A549 (cell line): Measurements from ENCODE around the gene ATF6B. TPM values are rescaled to one million over a fixed set of nuclear protein-coding genes. Genes with fewer than 3 reads are reported as not detected.

Source experiments
- ATAC-seq, 2 experiments: fragments of 200-7000 bp in 1 of 2; fragments of >200 bp in 1 of 2; cut with Nextera tagmentation in 1 of 2; cut with Tn5 transposase in 1 of 2; 3 replicates each; pipeline versions ENCODE4 v1.8.0 to v1.9.1; 2018 to 2020; ENCODE audit warnings: mild to moderate bottlenecking in 1 of 2, moderate library complexity in 1 of 2
- CTCF ChIA-PET: fragments of 300-600 bp; sonication (Branson Sonifier 250); formaldehyde crosslinking; extraction: SDS; loops from one replicate; lab custom pipeline; 2021; ENCODE audit warnings: antibody characterized with exemption, inconsistent platforms; lab: Yijun Ruan, JAX
- POLR2A ChIA-PET: fragments of 350-600 bp; formaldehyde crosslinking; extraction: SDS; loops from one replicate; lab custom pipeline; 2021; ENCODE audit warnings: antibody characterized with exemption, inconsistent platforms; lab: Yijun Ruan, JAX
- DNase-seq, 2 experiments: peaks; one replicate each; pipeline versions ENCODE4 v3.0.0 to v3.0.0-alpha.2; 2011 to 2016; ENCODE audit warnings: low read depth in 1 of 2, low spot score in 1 of 2
- FAIRE-seq: peaks from 2 replicates; lab custom pipeline; 2011; peaks lifted over from hg19 to GRCh38; lab: Jason Lieb, UNC
- H3K27ac ChIP-seq, 2 experiments: fragments of >200 bp; sonication (Bioruptor Twin); formaldehyde crosslinking; 3 replicates each; pipeline ENCODE4 v1.5.1; 2016 to 2017
- H3K4me1 ChIP-seq: fragments of >200 bp; sonication (Bioruptor Twin); formaldehyde crosslinking; 3 replicates; pipeline ENCODE4 v1.6.1; 2016
- H3K4me2 ChIP-seq: fragments of >200 bp; sonication (Bioruptor Twin); formaldehyde crosslinking; 3 replicates; pipeline ENCODE4 v1.6.1; 2016
- H3K4me3 ChIP-seq: fragments of >200 bp; sonication (Bioruptor Twin); formaldehyde crosslinking; 3 replicates; pipeline ENCODE4 v1.5.1; 2016
- H3K9me3 ChIP-seq: fragments of >200 bp; sonication (Bioruptor Twin); formaldehyde crosslinking; 3 replicates; pipeline ENCODE4 v1.6.1; 2016
- BHLHE40 ChIP-seq: IDR thresholded peaks from 2 replicates; pipeline ENCODE4 v1.6.1; 2012; ENCODE audit warnings: low read depth, low read length, inconsistent platforms
- CEBPB ChIP-seq, 2 experiments: fragments of >200 bp in 1 of 2; sonication (Bioruptor Twin) in 1 of 2; formaldehyde crosslinking in 1 of 2; IDR thresholded peaks; 2 replicates each; pipeline ENCODE4 v1.6.1; 2012 to 2016
- CTCF ChIP-seq: fragments of >200 bp; sonication (Bioruptor Twin); formaldehyde crosslinking; IDR thresholded peaks from 3 replicates; pipeline ENCODE4 v1.5.1; 2016
- EHF ChIP-seq: fragments of 250-450 bp; sonication (Bioruptor Pico); IDR thresholded peaks from 2 replicates; pipeline ENCODE4 v1.5.0; 2020; ENCODE audit warnings: mild to moderate bottlenecking
- ELK1 ChIP-seq: fragments of 150-350 bp; IDR thresholded peaks from 2 replicates; pipeline ENCODE4 v1.6.1; 2014; ENCODE audit warnings: low read depth, mild to moderate bottlenecking, low read length
- EP300 ChIP-seq, 2 experiments: fragments of >200 bp; sonication (Bioruptor Twin); formaldehyde crosslinking; IDR thresholded peaks; 2 replicates in 1 of 2; 3 replicates in 1 of 2; pipeline ENCODE4 v1.6.1; 2016 to 2017
- HES2 ChIP-seq: fragments of >200 bp; sonication (Bioruptor Twin); formaldehyde crosslinking; IDR thresholded peaks from 2 replicates; pipeline ENCODE4 v1.6.1; 2016
- HOXA7 ChIP-seq: fragments of 250-450 bp; sonication (Bioruptor Pico); IDR thresholded peaks from 2 replicates; pipeline ENCODE4 v1.5.0; 2020; ENCODE audit warnings: mild to moderate bottlenecking, moderate library complexity
- HOXB13 ChIP-seq: fragments of 250-450 bp; sonication (Bioruptor Pico); IDR thresholded peaks from 2 replicates; pipeline ENCODE4 v1.5.0; 2020; ENCODE audit warnings: low read depth, mild to moderate bottlenecking, moderate library complexity
- HOXB5 ChIP-seq: fragments of 250-450 bp; sonication (Bioruptor Pico); IDR thresholded peaks from 2 replicates; pipeline ENCODE4 v1.5.0; 2020; ENCODE audit warnings: mild to moderate bottlenecking, moderate library complexity
- JUNB ChIP-seq: fragments of >200 bp; sonication (Bioruptor Twin); formaldehyde crosslinking; IDR thresholded peaks from 2 replicates; pipeline ENCODE4 v1.6.1; 2016
- KDM1A ChIP-seq: fragments of 200-600 bp; sonication (generic); IDR thresholded peaks from 2 replicates; pipeline ENCODE4 v1.6.1; 2016; ENCODE audit warnings: low read depth, mild to moderate bottlenecking
- MAFK ChIP-seq: fragments of 450-650 bp; IDR thresholded peaks from 2 replicates; pipeline ENCODE4 v1.6.1; 2014; ENCODE audit not compliant: partially characterized antibody
- MYC ChIP-seq: IDR thresholded peaks from 2 replicates; pipeline ENCODE4 v1.6.1; 2012; ENCODE audit warnings: mild to moderate bottlenecking, inconsistent platforms, low read length, improper control_type of control experiment, borderline replicate concordance
- NR3C1 ChIP-seq: fragments of >200 bp; sonication (Bioruptor Twin); formaldehyde crosslinking; IDR thresholded peaks from 3 replicates; pipeline ENCODE4 v1.6.1; 2017
- POLR2AphosphoS2 ChIP-seq: conservative IDR thresholded peaks from 2 replicates; pipeline ENCODE4 v1.6.1; 2012; ENCODE audit warnings: low read length, improper control_type of control experiment, inconsistent platforms
- RCOR1 ChIP-seq: fragments of 150-350 bp; IDR thresholded peaks from 2 replicates; pipeline ENCODE4 v1.6.1; 2014; ENCODE audit warnings: antibody characterized with exemption, low read length, low read depth
- USF2 ChIP-seq: fragments of 450-650 bp; IDR thresholded peaks from 2 replicates; pipeline ENCODE4 v1.6.1; 2014; ENCODE audit warnings: antibody characterized with exemption
- WGBS: methylation state at CpG from one replicate; pipeline ENCODE4 v1.1.6; 2017; ENCODE audit errors: missing lambda C conversion rate; 5-methylcytosine and 5-hydroxymethylcytosine counted together
- polyA plus RNA-seq, 4 experiments: library from polyadenylated mRNA; depleted of rRNA in 3 of 4; stranded (reverse); fragments of >200 nt; fragmentation: RNase III in 1 of 4; extraction: RNeasy Plus Mini Kit Qiagen cat#74134 plus additional on column Dnase treatment in 1 of 4; gene quantifications; 2 replicates in 3 of 4; 3 replicates in 1 of 4; pipeline ENCODE4 v1.2.3, GENCODE V29; 2011 to 2017

Gene ATF6B
- polyA plus RNA-seq, 2 of the 4 experiments (the other 2 are of a cell fraction) = 19.3 to 29.0 TPM

GRCh38 chr6:32115623-32116022 lies 12.4 kb downstream of the ATF6B start:
- CTCF ChIA-PET = interaction anchor here (0.6 to 6.2 kb wide), 5 partner anchors 7 to 519 kb away, joined by 3 to 41 read pairs (median 18); partner anchors contain the start of genes ATF6B, FKBPL and TNXB
- TF ChIP-seq POLR2AphosphoS2 (no peak), ELK1 (no peak), HOXA7 (CRISPR knock-in tag) (no peak), MAFK (no peak), RCOR1 (no peak)
- DNase-seq (no peak), ATAC-seq (no peak), FAIRE-seq (no peak)
- WGBS = 84% methylated on average over 6 of the region's 6 CpGs
- H3K27ac ChIP-seq = no peak overlapping the region
- POLR2A ChIA-PET = interaction anchor here (2.1 kb wide), 1 partner anchor 62 kb away, joined by 5 read pairs; no protein-coding TSS in a partner anchor
- no peak overlapping the region for H3K4me3 ChIP-seq
- H3K9me3 ChIP-seq = no peaks in the 10 kb centered on the region
- peaks cover 17% of the 10 kb centered on the region; the same call in 1 of the 3 replicates for H3K4me1 ChIP-seq
- no peak overlapping the region for H3K4me2 ChIP-seq

- Histone ChIP-seq H3K9me3 (no peaks in the 10 kb centered on the region), H3K4me3 (no peak overlapping the region), H3K4me2 (no peak overlapping the region), H3K27ac (no peak overlapping the region), H3K4me1 (peaks cover 17% of the 10 kb centered on the region; the same call in 1 of the 3 replicates)
- no peak for ATAC-seq
- FAIRE-seq = no peak
- 54% methylated on average over 7 of the region's 8 CpGs for WGBS
- CTCF ChIA-PET = interaction anchor here (1.4 to 6.2 kb wide), 3 partner anchors 14 to 31 kb away, joined by 3 to 41 read pairs (median 6); partner anchors contain the start of gene ATF6B
- POLR2A ChIA-PET = interaction anchor here (2.1 kb wide), 1 partner anchor 63 kb away, joined by 5 read pairs; no protein-coding TSS in a partner anchor
- TF ChIP-seq CEBPB (IDR thresholded peaks at IDR 0.05) (no peak), HOXB13 (no peak), USF2 (no peak), HES2 (no peak), CTCF (no peak), EHF (CRISPR knock-in tag) (no peak), HOXB5 (CRISPR knock-in tag) (no peak), BHLHE40 (no peak), EP300 (IDR thresholded peaks at IDR 0.05) (no peak), JUNB (no peak), KDM1A (no peak), NR3C1 (no peak), MYC (no peak)
- no peak for DNase-seq
Observed at GRCh38 chr6:32114796-32115195, 13.2 kb downstream of the ATF6B start.
